Measurements from ENCODE around the gene ZNF384. TPM values are rescaled to one million over a fixed set of nuclear protein-coding genes. Genes with fewer than 3 reads are reported as not detected.

Gene ZNF384
- total RNA-seq, 1 donor from 2014 or later, result 39.3 TPM

DNA sequence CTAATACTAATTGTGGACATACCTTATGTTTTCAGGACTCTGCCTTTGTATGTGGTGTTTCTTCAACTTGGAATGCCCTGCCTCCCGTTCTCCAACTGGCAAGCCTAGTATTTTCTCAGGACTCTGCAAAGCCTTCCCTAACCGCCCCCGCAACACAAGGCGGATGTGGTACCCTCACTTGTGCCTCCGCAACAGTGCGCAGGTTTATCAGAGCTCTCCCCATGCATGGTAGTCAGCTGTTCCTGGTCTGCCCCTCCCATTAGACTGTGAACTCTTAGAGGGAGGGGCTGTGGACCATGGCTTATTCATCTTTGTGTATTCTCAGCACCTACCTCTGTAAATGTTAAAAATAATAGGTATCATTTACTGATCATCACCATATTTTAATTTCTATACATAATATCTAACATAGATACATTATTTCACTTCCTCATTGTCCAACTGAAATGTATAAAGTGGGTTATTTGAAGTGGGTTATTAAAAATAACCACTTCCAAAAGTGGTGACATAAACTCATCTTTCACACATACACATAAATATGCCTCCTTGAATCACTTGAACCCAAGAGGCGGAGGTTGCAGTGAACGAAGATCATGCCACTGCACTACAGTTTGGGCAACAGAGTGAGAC is 62.4 kb downstream of the ZNF384 start:
- DNase-seq (ENCODE audit: low spot score), result no peak

DNA sequence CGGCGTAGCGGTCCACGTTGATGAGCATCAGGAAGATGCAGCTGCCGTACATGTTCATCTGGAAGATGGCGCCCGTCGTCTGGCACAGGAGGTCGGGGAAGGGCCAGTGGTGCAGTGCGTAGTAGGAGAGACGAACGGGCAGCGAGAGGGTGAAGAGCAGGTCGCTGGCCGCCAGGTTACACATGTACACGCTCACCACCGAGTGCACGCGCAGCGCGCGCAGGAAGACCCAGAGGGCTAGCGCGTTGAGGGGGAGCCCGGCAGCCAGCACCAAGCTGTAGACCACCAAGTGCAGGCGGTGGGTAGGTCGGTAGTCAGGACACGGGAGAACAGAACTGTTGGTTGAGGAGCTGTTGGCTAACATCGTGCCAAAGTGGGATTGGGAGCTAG is 68.3 kb downstream of the ZNF384 start:
- DNase-seq (ENCODE audit: low spot score), result no peak

DNA sequence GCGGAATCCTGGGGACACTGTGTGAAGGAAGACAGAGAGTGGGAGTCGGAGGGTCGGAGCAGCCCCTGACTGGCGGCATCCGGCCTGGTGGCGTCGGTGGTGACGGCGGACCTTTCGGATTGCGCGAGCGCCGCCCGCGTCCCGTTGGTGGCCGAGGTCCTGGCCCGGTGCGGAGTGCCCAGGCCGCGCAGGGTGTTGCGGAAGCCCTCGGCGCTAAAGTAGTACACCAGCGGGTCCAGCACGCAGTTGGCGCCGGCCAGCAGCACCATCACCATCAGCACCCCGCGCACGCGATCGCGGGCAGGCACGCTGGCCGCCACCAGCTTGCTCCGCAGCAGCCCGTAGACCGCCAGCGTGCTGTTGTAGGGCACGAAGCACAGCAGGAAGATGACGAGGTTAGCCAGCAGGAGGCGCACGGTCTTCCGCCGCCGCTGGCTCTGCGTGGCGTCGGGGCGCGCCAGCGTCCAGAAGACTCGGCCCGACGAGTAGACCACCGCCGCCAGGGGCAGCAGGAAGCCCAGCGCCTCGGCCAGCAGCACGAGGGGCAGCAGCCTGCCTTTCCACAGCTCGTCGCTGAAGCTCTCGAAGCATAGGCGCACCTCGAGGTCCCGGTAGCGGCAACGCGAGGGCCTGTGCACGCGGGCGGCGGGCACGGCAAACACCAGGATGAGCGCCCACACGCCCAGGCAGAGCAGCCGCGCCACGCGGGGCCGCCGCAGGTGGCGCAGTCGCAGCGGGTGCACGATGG is 68.9 kb downstream of the ZNF384 start:
- DNase-seq (ENCODE audit: low spot score), result no peak

DNA sequence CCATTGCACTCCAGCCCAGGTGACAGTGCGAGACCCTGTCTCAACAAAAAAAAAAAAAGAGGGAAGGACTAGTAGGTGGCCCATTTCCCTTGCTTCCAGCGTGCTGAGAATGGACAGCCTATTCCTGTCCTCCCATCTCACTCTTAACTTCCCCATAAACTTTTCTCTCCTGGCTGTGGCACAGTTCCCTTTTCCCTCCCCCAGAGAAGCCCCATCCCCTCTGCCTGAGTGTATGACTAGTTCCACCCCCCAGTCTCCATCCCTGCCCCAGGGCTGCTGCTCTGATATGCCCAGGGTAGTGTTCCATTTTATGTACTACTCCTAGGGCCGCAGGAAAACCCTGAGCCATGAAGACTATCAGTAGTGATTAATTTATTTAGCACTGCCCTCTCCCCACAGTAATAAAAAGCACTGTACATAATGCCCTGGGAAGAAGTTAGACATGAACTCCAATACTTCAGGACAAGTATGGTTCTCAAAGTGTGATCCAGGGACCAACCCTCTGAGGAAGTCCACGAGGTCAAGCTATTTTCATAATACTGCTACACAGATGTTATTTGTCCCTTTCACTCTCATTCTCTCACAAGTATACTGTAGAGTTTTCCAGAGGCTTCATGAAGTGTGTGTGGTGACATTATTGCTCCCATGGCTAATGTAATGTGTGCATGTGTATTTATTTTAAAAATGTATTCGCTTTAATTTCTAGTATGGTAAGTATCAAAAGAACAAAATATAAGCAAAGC is 70.5 kb downstream of the ZNF384 start:
- no peak for DNase-seq (ENCODE audit: low spot score)

Other genes starting within 250 kb of the ZNF384 start
- not detected for gene CD27, start 244.4 kb downstream of the ZNF384 start, total RNA-seq
- 13.0 TPM for gene TAPBPL, start 237.3 kb downstream of the ZNF384 start, total RNA-seq
- 5.8 TPM for gene VAMP1, start 218.7 kb downstream of the ZNF384 start, total RNA-seq
- 116 TPM for gene MRPL51, start 196.1 kb downstream of the ZNF384 start, total RNA-seq
- gene NCAPD2, start 195.3 kb downstream of the ZNF384 start, total RNA-seq, result 12.8 TPM
- 1,402 TPM for gene GAPDH, start 154.9 kb downstream of the ZNF384 start, total RNA-seq
- gene IFFO1, start 133.3 kb downstream of the ZNF384 start, total RNA-seq, result 22.5 TPM
- gene NOP2, start 121.1 kb downstream of the ZNF384 start, total RNA-seq, result 56.0 TPM
- 218 TPM for gene CHD4, start 82.0 kb downstream of the ZNF384 start, total RNA-seq
- 2.5 TPM for gene LPAR5, start 53.4 kb downstream of the ZNF384 start, total RNA-seq
- 2.5 TPM for gene ACRBP, start 41.9 kb downstream of the ZNF384 start, total RNA-seq
- 16.7 TPM for gene ING4, start 26.3 kb downstream of the ZNF384 start, total RNA-seq
- gene PIANP, start 11.4 kb upstream of the ZNF384 start, total RNA-seq, result 0.16 TPM
- 57.5 TPM for gene COPS7A, start 34.7 kb upstream of the ZNF384 start, total RNA-seq
- 145 TPM for gene MLF2, start 63.8 kb upstream of the ZNF384 start, total RNA-seq
- gene PTMS, start 77.0 kb upstream of the ZNF384 start, total RNA-seq, result 161 TPM
- gene LAG3, start 83.1 kb upstream of the ZNF384 start, total RNA-seq, result 1.3 TPM
- gene CD4, start 100.2 kb upstream of the ZNF384 start, total RNA-seq, result 31.3 TPM
- 7.0 TPM for gene GPR162, start 132.4 kb upstream of the ZNF384 start, total RNA-seq
- gene P3H3, start 139.0 kb upstream of the ZNF384 start, total RNA-seq, result 11.1 TPM
- 1.2 TPM for gene GNB3, start 151.6 kb upstream of the ZNF384 start, total RNA-seq
- 0.16 TPM for gene CDCA3, start 161.9 kb upstream of the ZNF384 start, total RNA-seq
- gene USP5, start 162.8 kb upstream of the ZNF384 start, total RNA-seq, result 74.8 TPM
- gene TPI1, start 178.2 kb upstream of the ZNF384 start, total RNA-seq, result 383 TPM
- gene SPSB2, start 183.9 kb upstream of the ZNF384 start, total RNA-seq, result 4.6 TPM
- 4.2 TPM for gene LRRC23, start 215.4 kb upstream of the ZNF384 start, total RNA-seq
- gene ENO2, start 225.2 kb upstream of the ZNF384 start, total RNA-seq, result 5.3 TPM
- 148 TPM for gene ATN1, start 238.6 kb upstream of the ZNF384 start, total RNA-seq

All from mesenteric fat pad (tissue), 1 donor.